GM23338 (cell line): ENCODE data around the gene SLX9. TPM values are rescaled to one million over a fixed set of nuclear protein-coding genes. Genes with fewer than 3 reads are reported as not detected.
A peak's percentile ranks its signal among the peaks of the same experiment; 100 is the strongest.

Experiments used
- ATAC-seq: fragments of 200-7000 bp; cut with Tn5 transposase; 3 replicates; pipeline ENCODE4 v1.9.1; 2020
- DNase-seq: peaks from one replicate; pipeline ENCODE4 v3.0.0-alpha.2; 2015; ENCODE audit warnings: low spot score
- H2AFZ ChIP-seq: fragments of 200-600 bp; sonication (generic); 2 replicates; pipeline ENCODE4 v1.8.0; 2016; ENCODE audit warnings: antibody characterized with exemption, mild to moderate bottlenecking, moderate library complexity
- H3F3A ChIP-seq: fragments of 200-600 bp; sonication (generic); replicated peaks from 2 replicates; pipeline ENCODE4 v1.8.0; 2017; ENCODE audit warnings: antibody characterized with exemption, mixed run types, low read depth
- H3K27ac ChIP-seq: fragments of 200-600 bp; sonication (generic); 2 replicates; pipeline ENCODE4 v1.6.1; 2016; ENCODE audit warnings: low read depth
- H3K27me3 ChIP-seq: fragments of 200-600 bp; sonication (generic); 2 replicates; pipeline ENCODE4 v1.8.0; 2016; ENCODE audit warnings: mild to moderate bottlenecking, mixed run types, moderate library complexity; ENCODE audit not compliant: insufficient read depth
- H3K36me3 ChIP-seq: fragments of 200-600 bp; sonication (generic); 2 replicates; pipeline ENCODE4 v1.8.0; 2016; ENCODE audit warnings: mild to moderate bottlenecking; ENCODE audit not compliant: insufficient read depth
- H3K4me1 ChIP-seq: fragments of 200-600 bp; sonication (generic); 2 replicates; pipeline ENCODE4 v1.8.0; 2016; ENCODE audit warnings: mild to moderate bottlenecking, moderate library complexity; ENCODE audit not compliant: insufficient read depth
- H3K4me2 ChIP-seq: fragments of 200-600 bp; sonication (generic); 2 replicates; pipeline ENCODE4 v1.7.1; 2017; ENCODE audit warnings: mixed run types
- H3K4me3 ChIP-seq: fragments of 200-600 bp; sonication (generic); 2 replicates; pipeline ENCODE4 v1.6.1; 2016; ENCODE audit warnings: mixed run types
- H3K79me2 ChIP-seq: fragments of 200-600 bp; sonication (generic); replicated peaks from 2 replicates; pipeline ENCODE4 v1.8.0; 2017; ENCODE audit warnings: mild to moderate bottlenecking; ENCODE audit not compliant: insufficient read depth
- H3K9me2 ChIP-seq: fragments of 200-600 bp; sonication (generic); 2 replicates; pipeline ENCODE4 v1.8.0; 2017; ENCODE audit not compliant: insufficient read depth
- H4K20me1 ChIP-seq: fragments of 200-600 bp; sonication (generic); replicated peaks from 2 replicates; pipeline ENCODE4 v1.8.0; 2017; ENCODE audit warnings: mild to moderate bottlenecking; ENCODE audit not compliant: insufficient read depth
- H3K27ac Mint-ChIP-seq: 2 replicates; pipeline ENCODE4 v1.8.0; 2020; ENCODE audit warnings: inconsistent platforms, mild to moderate bottlenecking, moderate library complexity, mixed read lengths
- H3K27me3 Mint-ChIP-seq: 3 replicates; pipeline ENCODE4 v1.8.0; 2022; ENCODE audit warnings: low read depth, mild to moderate bottlenecking, moderate library complexity, mixed read lengths, inconsistent platforms; ENCODE audit not compliant: insufficient read depth, poor library complexity
- H3K36me3 Mint-ChIP-seq: 3 replicates; pipeline ENCODE4 v1.8.0; 2021; ENCODE audit warnings: low read depth, mild to moderate bottlenecking, inconsistent platforms, moderate library complexity, mixed read lengths
- H3K4me1 Mint-ChIP-seq: 3 replicates; pipeline ENCODE4 v1.8.0; 2020; ENCODE audit warnings: mild to moderate bottlenecking, inconsistent platforms, mixed read lengths
- H3K4me3 Mint-ChIP-seq: 3 replicates; pipeline ENCODE4 v1.8.0; 2021; ENCODE audit warnings: moderate library complexity, mild to moderate bottlenecking, inconsistent platforms, mixed read lengths
- H3K9me3 Mint-ChIP-seq: 3 replicates; pipeline ENCODE4 v1.8.0; 2020; ENCODE audit warnings: moderate library complexity, mild to moderate bottlenecking, inconsistent platforms, mixed read lengths
- CREB1 ChIP-seq: fragments of 250-450 bp; sonication (Bioruptor Pico); IDR thresholded peaks from 2 replicates; pipeline ENCODE4 v1.5.0; 2020; ENCODE audit warnings: low read depth, mild to moderate bottlenecking, moderate library complexity
- EZH2 ChIP-seq: fragments of 200-600 bp; sonication (generic); IDR thresholded peaks from one replicate; pipeline ENCODE4 v1.8.0; 2017; ENCODE audit warnings: antibody characterized with exemption, mild to moderate bottlenecking, low read depth; ENCODE audit not compliant: unreplicated experiment
- EZH2phosphoT487 ChIP-seq: fragments of 200-600 bp; sonication (generic); IDR thresholded peaks from one replicate; pipeline ENCODE4 v1.8.1; 2018; ENCODE audit warnings: antibody characterized with exemption; ENCODE audit not compliant: unreplicated experiment
- POLR2AphosphoS5 ChIP-seq: IDR thresholded peaks from 2 replicates; pipeline ENCODE4 v1.6.1; 2016; ENCODE audit warnings: antibody characterized with exemption, low read depth
- STAT1 ChIP-seq: IDR thresholded peaks from one replicate; pipeline ENCODE4 v1.6.1; 2016; ENCODE audit warnings: antibody characterized with exemption; ENCODE audit not compliant: unreplicated experiment
- ZNF331 ChIP-seq: fragments of 250-450 bp; sonication (Bioruptor Pico); IDR thresholded peaks from 2 replicates; pipeline ENCODE4 v1.5.0; 2020; ENCODE audit warnings: low read depth, mild to moderate bottlenecking, moderate library complexity
- ZNF462 ChIP-seq: fragments of 250-450 bp; sonication (Bioruptor Pico); IDR thresholded peaks from 2 replicates; pipeline ENCODE4 v1.5.0; 2020; ENCODE audit warnings: mild to moderate bottlenecking, moderate library complexity
- polyA plus RNA-seq: library from polyadenylated mRNA; unstranded; fragments of >200 nt; fragmentation: Nextera tagmentation; extraction: Ambion mirVana; gene quantifications from 2 replicates; pipeline ENCODE4 v1.2.1, GENCODE V29; 2016
- total RNA-seq: library from RNA; depleted of rRNA; stranded (reverse); fragments of >200 nt; shearing (Covaris generic); gene quantifications from 2 replicates; pipeline ENCODE4 v1.2.3, GENCODE V29; 2014

Gene SLX9
- total and polyA plus RNA-seq, 2 experiments from 2014 or later, result 41.5 to 46.9 TPM

- H3K36me3 ChIP-seq, result 0 out of 2 replicates have a peak, but pooled peaks cover 5% of the 10 kb centered on the region
- ATAC-seq (no peak), DNase-seq (no peak)
- peaks cover 10% of the 10 kb centered on the region for H3K4me1 ChIP-seq
- H3K27ac ChIP-seq, result no peak overlapping the region
- no peaks in the 10 kb centered on the region for H3K9me2 ChIP-seq
- H3F3A ChIP-seq, result no peaks in the 10 kb centered on the region
- Mint-ChIP-seq H3K27ac (no peak overlapping the region), H3K36me3 (peaks cover 46% of the 10 kb centered on the region), H3K27me3 (peaks cover 8% of the 10 kb centered on the region), H3K4me3 (peak overlapping the region; percentile 57; the same call in 1 of the 3 replicates), H3K4me1 (peaks cover 21% of the 10 kb centered on the region), H3K9me3 (no peaks in the 10 kb centered on the region; the same call in 2 of the 3 replicates)
- 0 out of 2 replicates have a peak, but pooled peaks cover 8% of the 10 kb centered on the region for H3K27me3 ChIP-seq
- no peak for TF ChIP-seq CREB1 (CRISPR knock-in tag)
- TF ChIP-seq POLR2AphosphoS5, result no peak
- no peak for TF ChIP-seq EZH2
- TF ChIP-seq ZNF462, result no peak
- TF ChIP-seq STAT1, result no peak
- peaks cover 80% of the 10 kb centered on the region for H3K79me2 ChIP-seq
- H4K20me1 ChIP-seq, result peaks cover 49% of the 10 kb centered on the region
- H3K4me3 ChIP-seq, result no peak overlapping the region
- no peak overlapping the region for H3K4me2 ChIP-seq
- no peak overlapping the region for H2AFZ ChIP-seq
Observed at GRCh38 chr21:44942566-44942965, 2.7 kb downstream of the SLX9 start.

- 0 out of 2 replicates have a peak, but pooled peaks cover 5% of the 10 kb centered on the region for H3K36me3 ChIP-seq
- H2AFZ ChIP-seq, result no peak overlapping the region
- Mint-ChIP-seq H3K36me3 (peaks cover 46% of the 10 kb centered on the region), H3K27me3 (peaks cover 10% of the 10 kb centered on the region), H3K4me3 (no peak overlapping the region), H3K4me1 (peaks cover 21% of the 10 kb centered on the region), H3K9me3 (no peaks in the 10 kb centered on the region; the same call in 2 of the 3 replicates), H3K27ac (no peak overlapping the region)
- DNase-seq, result no peak
- no peaks in the 10 kb centered on the region for H3F3A ChIP-seq
- peaks cover 10% of the 10 kb centered on the region for H3K4me1 ChIP-seq
- H3K4me3 ChIP-seq, result no peak overlapping the region
- peaks cover 83% of the 10 kb centered on the region for H3K79me2 ChIP-seq
- H3K27ac ChIP-seq, result no peak overlapping the region
- 0 out of 2 replicates have a peak, but pooled peaks cover 8% of the 10 kb centered on the region for H3K27me3 ChIP-seq
- H3K9me2 ChIP-seq, result no peaks in the 10 kb centered on the region
- no peak overlapping the region for H3K4me2 ChIP-seq
- H4K20me1 ChIP-seq, result peaks cover 49% of the 10 kb centered on the region
- no peak for ATAC-seq
- TF ChIP-seq EZH2phosphoT487 (no peak), EZH2 (no peak), ZNF331 (CRISPR knock-in tag) (no peak)
Observed at GRCh38 chr21:44943005-44943685, 3.3 kb downstream of the SLX9 start.
